Immature natural killer cell (primary cell): ENCODE measurements around the gene HOXA6. TPM values are rescaled to one million over a fixed set of nuclear protein-coding genes. Genes with fewer than 3 reads are reported as not detected.

Experiments used
- DNase-seq, 3 donors: peaks; one replicate each; pipeline ENCODE4 v3.0.0; 2022; ENCODE audit warnings: mixed read lengths in 1 of 3
- H3K27ac Mint-ChIP-seq, 6 donors: one replicate each; pipeline ENCODE4 v1.8.0; 2020; ENCODE audit warnings: mixed read lengths in 6 of 6, mild to moderate bottlenecking in 5 of 6, inconsistent platforms in 4 of 6, moderate library complexity in 3 of 6
- H3K27me3 Mint-ChIP-seq, 3 donors: one replicate each; pipeline ENCODE4 v1.8.0; 2020 to 2021; ENCODE audit warnings: low read depth in 3 of 3, mild to moderate bottlenecking in 3 of 3, mixed read lengths in 3 of 3, moderate library complexity in 3 of 3, inconsistent platforms in 1 of 3
- H3K36me3 Mint-ChIP-seq, 3 donors: one replicate each; pipeline ENCODE4 v1.8.0; 2020; ENCODE audit warnings: mixed read lengths in 3 of 3, inconsistent platforms in 2 of 3, mild to moderate bottlenecking in 2 of 3
- H3K4me1 Mint-ChIP-seq, 2 donors: one replicate each; pipeline ENCODE4 v1.8.0; 2020; ENCODE audit warnings: inconsistent platforms in 2 of 2, mild to moderate bottlenecking in 2 of 2, mixed read lengths in 2 of 2, moderate library complexity in 1 of 2
- H3K4me3 Mint-ChIP-seq, 5 donors: one replicate each; pipeline ENCODE4 v1.8.0; 2020; ENCODE audit warnings: mild to moderate bottlenecking in 5 of 5, mixed read lengths in 5 of 5, inconsistent platforms in 3 of 5, moderate library complexity in 3 of 5
- H3K9me3 Mint-ChIP-seq, 6 donors: one replicate each; pipeline ENCODE4 v1.8.0; 2020; ENCODE audit warnings: mild to moderate bottlenecking in 6 of 6, mixed read lengths in 6 of 6, inconsistent platforms in 4 of 6, moderate library complexity in 3 of 6
- polyA plus RNA-seq, 3 donors: library from polyadenylated mRNA; unstranded; fragments of 300-500 nt; fragmentation: Illumina TruSeq; gene quantifications; one replicate each; pipeline ENCODE4 v1.2.3, GENCODE V29; 2021

HOXA6 gene
- polyA plus RNA-seq, 3 donors from 2014 or later = 0.52 to 3.8 TPM; not detected in 1

DNA sequence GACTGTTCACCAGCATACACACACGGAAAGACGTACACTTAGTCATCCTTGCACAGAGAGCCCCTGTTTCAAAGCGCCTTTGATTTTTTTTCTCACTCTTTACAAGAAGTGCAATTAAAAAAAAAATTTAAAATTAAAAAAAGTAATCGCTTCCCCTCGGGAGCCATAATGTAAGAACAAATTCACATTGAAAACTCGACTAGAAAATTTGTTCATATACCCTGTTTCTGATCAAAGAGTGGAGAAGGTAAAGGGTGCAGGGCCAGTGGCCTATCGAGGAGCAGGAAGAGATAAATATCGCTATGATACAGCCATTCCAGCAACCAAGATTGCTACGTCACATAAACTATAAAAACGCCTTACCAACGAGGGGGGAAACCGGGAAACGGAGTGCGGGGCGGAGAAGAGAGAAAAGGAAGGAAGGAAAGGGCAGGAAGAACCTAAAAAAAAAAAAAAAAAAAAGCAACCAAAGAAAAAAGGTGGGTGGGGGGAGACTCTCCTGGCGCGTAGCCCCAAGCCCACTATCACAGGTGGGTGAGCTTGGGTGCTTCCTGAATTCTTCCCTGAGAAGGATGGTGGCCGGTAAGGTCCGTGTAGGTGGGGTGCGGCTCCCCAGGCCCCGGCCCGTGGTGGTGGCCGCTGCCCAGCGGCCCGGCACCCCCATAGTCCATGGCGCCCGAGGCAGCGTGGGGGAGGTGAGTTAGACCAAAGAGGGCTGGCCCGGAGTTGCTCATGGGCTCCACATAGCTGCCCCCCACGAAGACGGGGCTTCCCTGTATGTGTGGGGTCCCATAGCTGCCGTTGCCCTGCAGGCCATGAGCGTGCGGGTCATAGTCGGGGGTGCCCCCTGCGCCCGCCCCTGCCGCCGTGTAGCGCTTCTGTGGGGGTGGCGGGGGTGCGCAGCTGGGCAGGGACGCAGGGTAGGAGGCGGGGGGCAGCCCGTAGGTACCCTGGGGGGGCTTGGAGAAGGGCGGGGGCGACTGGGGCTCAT, 39.9 kb downstream of the HOXA6 start:
- Mint-ChIP-seq H3K36me3 (peaks cover 0 to 9% (median 8%) of the 10 kb centered on the region in 3 donors), H3K9me3 (no peaks in the 10 kb centered on the region), H3K27ac (no peak overlapping the region), H3K27me3 (peaks cover 5 to 16% (median 9%) of the 10 kb centered on the region in 3 donors), H3K4me1 (peaks cover 4 to 6% of the 10 kb centered on the region in 2 donors), H3K4me3 (no peak overlapping the region)
- no peak for DNase-seq

DNA sequence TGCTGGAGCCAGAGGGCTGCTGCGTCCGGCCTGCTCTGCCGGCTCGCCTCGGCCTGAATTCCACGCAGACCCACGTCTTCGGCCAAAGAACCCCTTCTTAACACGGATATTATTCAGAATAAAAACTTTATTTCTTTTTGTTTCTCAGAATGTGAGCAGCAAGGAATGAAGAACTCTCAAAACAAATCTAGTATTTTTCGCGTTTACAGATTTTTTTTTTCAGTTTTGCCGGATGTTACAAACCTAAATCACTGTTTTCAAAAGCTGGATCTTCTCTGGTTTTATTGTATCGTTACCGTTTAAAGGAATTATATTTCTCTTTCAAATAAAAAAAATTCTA, 40.7 kb downstream of the HOXA6 start:
- Mint-ChIP-seq H3K27me3 (peaks cover 10 to 17% (median 15%) of the 10 kb centered on the region in 3 donors), H3K4me3 (no peak overlapping the region), H3K27ac (no peak overlapping the region), H3K9me3 (no peaks in the 10 kb centered on the region), H3K36me3 (peaks cover 0 to 10% (median 8%) of the 10 kb centered on the region in 3 donors), H3K4me1 (peaks cover 10 to 14% of the 10 kb centered on the region in 2 donors)
- no peak for DNase-seq

DNA sequence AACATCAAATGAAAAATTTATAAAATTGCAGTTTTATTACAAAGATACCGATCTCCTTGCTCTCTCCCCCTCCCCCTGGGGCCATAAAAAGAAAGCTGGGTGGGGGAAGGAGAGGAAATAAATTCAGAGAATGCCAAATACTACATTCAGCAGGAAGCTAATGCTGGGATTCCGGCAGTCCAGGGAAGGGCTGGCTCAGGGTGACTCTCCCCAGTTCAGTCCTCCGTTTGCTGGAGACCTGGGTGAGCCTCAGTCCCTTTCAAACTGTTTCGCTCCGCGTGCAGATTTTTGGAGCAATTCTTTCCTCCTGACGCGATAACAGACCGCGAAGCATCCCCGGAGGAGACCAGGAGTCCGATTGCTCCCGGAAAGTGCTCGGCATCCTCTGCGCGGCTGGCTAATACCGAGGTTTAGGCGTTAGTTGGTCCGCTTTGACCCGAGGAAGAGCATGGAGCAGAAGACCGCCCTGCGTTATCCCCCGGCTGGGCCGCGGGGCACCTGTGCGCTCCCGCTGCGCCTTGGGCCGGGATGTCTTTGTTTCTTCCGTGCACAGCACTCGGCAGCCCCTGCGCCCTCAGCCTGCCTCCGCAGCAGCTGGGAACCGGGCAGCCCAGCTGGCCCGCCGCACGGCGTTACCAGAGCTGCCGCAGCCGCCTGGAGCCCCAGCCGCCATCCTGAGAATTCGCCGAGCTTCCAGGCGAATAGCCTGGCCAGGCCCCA, 41.2 kb downstream of the HOXA6 start:
- Mint-ChIP-seq H3K4me1 (peaks cover 14 to 19% of the 10 kb centered on the region in 2 donors), H3K27me3 (peaks cover 10 to 19% (median 17%) of the 10 kb centered on the region in 3 donors), H3K27ac (no peak overlapping the region), H3K36me3 (peaks cover 4 to 15% (median 13%) of the 10 kb centered on the region in 3 donors), H3K4me3 (no peak overlapping the region), H3K9me3 (no peaks in the 10 kb centered on the region)
- no peak for DNase-seq

DNA sequence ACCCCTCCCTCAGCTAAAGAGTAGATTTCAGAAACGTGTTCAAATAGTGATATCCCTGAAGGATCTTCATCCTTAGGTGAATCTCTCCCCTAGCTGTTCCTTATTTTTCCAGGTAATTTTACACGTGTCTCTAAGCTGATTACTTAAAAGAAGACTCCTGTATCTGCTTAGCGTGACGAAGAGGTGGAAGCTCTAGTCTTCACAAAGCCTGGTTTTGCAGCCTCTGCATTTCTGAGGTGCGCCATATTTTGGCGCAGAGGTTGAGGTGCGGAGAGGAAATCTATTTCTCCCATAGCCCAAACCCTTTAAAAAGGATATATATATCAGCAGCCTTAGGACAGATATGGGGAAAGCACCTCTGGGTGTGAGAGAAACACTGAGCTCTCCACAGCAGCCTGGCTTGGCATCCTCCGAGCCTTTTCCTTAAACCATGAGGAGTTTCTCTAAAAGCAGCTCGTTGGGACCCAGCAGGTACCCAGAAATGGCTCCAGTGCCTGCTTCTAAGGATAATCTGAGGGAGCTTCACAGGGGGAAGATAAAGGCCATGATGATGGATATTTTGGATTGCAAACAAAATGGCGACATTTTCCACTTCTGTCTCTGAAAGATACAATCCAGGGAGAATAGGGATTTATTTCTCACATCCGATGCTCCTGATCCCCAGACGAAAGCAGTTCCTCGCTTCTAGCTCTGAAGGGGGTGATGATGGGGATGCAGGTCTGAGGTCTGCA, 42.1 kb downstream of the HOXA6 start:
- H3K27me3 Mint-ChIP-seq = peaks cover 10 to 19% (median 17%) of the 10 kb centered on the region in 3 donors
- peaks cover 14 to 20% of the 10 kb centered on the region in 2 donors for H3K4me1 Mint-ChIP-seq
- H3K36me3 Mint-ChIP-seq = peaks cover 7 to 23% (median 20%) of the 10 kb centered on the region in 3 donors
- DNase-seq = no peak
- H3K27ac Mint-ChIP-seq = no peak overlapping the region
- H3K4me3 Mint-ChIP-seq = no peak overlapping the region
- H3K9me3 Mint-ChIP-seq = no peaks in the 10 kb centered on the region

DNA sequence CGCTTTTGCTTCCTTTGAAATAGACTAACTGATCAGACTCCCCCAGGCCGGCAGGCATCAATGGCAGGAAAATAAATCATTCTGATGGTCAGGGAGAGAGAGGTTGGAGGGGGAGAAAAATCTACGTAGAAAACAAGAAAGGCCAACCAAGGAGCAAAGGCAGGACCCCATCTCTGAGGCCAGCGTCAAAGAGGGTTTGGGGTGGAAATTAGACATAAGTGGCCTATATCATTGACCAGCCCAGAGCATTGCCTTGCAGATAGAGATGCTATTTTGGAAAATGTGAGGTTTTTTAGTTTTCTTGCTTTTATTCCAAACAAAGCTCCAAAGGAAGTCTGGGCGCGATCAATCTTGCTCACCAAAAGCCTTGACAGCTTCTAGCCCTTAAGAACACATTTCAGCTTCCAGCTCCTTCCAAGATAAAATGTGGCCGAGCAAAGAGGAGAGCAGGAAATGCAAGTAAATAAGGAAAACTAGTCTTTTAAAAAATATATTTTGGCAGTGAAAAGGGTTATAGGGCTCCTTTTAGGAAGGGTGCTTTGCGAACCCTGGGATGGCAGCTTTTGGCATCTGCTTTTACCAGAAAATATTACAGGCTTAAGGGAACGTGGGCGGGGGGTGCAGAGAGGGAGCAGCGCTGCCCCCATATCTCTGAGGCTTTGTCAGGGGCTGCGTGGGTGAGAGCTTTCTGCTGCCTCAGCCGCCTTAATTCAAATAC, 43.1 kb downstream of the HOXA6 start:
- no peak for DNase-seq
- H3K27me3 Mint-ChIP-seq = peaks cover 10 to 21% (median 17%) of the 10 kb centered on the region in 3 donors
- no peak overlapping the region for H3K27ac Mint-ChIP-seq
- no peaks in the 10 kb centered on the region for H3K9me3 Mint-ChIP-seq
- peaks cover 14 to 20% of the 10 kb centered on the region in 2 donors for H3K4me1 Mint-ChIP-seq
- no peak overlapping the region for H3K4me3 Mint-ChIP-seq
- H3K36me3 Mint-ChIP-seq = peaks cover 14 to 32% (median 29%) of the 10 kb centered on the region in 3 donors

DNA sequence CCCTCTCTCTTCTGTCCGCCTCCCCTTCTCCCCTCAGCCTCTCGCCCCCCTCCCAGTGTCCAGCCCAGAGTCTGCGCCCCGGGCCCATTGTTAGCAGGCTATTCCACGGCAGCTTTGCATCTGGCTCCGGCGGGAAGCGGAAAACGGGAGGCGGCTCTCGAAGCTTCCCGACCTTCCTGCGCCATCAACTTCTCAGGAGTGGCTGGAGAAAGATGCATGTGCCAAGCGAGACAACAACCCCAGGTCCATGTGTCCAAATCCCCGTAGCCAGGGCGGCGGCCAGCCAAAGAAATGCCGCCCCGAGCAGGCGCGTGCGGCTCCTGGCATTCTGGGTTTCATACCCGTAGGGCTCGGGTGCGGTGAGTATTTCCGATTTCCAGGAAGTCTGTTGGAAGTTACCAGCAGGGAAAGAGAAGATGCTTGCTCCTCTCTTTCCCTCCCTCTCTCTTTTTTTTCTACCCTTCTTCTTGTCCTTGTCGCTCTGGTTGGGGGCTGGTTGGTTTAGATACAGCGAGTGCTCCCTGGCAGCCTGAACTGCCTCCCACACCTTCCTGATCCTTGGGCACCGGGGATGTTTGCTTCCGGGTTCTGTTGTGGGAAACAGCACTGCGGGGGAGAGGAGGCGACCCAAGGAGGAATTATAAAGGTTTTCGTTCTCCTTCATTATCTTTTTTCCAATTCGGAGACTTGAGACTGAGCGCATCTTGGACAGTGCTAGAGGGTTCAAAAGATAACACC, 43.9 kb downstream of the HOXA6 start:
- no peaks in the 10 kb centered on the region for H3K9me3 Mint-ChIP-seq
- peaks cover 22 to 40% (median 37%) of the 10 kb centered on the region in 3 donors for H3K36me3 Mint-ChIP-seq
- DNase-seq = no peak
- no peak overlapping the region for H3K27ac Mint-ChIP-seq
- H3K27me3 Mint-ChIP-seq = peaks cover 15 to 21% (median 17%) of the 10 kb centered on the region in 3 donors
- peak overlapping the region in 1 of 5 donors; percentile 41 for H3K4me3 Mint-ChIP-seq
- peaks cover 17 to 28% of the 10 kb centered on the region in 2 donors for H3K4me1 Mint-ChIP-seq

DNA sequence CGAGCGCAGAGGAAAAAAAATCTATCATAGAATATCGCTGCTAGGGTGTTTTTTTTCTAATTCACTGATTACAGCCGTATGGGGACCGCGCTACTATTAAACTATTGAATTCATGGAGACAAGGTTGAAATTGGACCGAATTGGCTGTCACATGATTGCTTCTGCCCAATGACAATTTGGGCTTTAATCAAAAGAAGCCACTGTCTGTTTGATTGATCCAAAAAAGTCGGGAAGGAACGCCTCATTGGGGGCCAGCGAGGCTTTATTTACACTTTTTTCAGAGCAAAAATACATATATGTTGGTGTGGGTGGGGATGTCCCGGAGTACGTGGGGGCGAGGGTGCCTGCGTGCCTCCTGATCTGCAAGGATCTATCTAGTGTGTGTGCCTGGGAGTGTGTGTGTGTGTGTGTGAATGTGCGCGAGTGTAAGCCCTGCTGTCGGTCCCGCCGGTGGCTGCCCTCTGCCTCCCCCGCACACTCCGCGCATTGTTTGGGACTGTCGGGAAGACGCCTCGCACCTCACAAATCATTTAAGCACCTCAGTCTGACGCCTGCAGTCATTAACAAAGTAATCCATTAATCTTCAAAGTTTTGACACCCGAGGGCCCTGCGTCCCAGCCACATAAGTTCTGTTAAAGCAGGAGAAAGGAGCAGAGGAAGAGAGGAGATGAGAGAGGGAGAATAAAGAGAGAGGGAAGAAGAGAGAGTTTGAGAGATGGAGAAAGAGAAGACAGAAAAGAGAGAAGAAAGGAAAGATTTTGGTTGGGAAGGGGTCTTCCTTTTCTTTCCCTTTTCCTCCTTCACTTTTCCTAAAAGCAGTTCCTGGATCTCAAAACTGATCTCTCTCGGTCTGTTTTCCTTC, 44.8 kb downstream of the HOXA6 start, which contains the start of gene HOXA2:
TSS of gene HOXA2 (minus strand) at position 103 of the 862 bp plus-strand sequence. CDS start 183 bp downstream, outside the sequence.
- DNase-seq = no peak
- peaks cover 23 to 41% (median 37%) of the 10 kb centered on the region in 3 donors for H3K36me3 Mint-ChIP-seq
- peaks cover 23 to 37% of the 10 kb centered on the region in 2 donors for H3K4me1 Mint-ChIP-seq
- H3K27ac Mint-ChIP-seq = no peak within 1 kb of the TSS
- no peaks in the 10 kb centered on the region for H3K9me3 Mint-ChIP-seq
- peak within 1 kb of the TSS; percentile 40 to 72 (median 65) for H3K4me3 Mint-ChIP-seq
- peaks cover 15 to 21% (median 17%) of the 10 kb centered on the region in 3 donors for H3K27me3 Mint-ChIP-seq

DNA sequence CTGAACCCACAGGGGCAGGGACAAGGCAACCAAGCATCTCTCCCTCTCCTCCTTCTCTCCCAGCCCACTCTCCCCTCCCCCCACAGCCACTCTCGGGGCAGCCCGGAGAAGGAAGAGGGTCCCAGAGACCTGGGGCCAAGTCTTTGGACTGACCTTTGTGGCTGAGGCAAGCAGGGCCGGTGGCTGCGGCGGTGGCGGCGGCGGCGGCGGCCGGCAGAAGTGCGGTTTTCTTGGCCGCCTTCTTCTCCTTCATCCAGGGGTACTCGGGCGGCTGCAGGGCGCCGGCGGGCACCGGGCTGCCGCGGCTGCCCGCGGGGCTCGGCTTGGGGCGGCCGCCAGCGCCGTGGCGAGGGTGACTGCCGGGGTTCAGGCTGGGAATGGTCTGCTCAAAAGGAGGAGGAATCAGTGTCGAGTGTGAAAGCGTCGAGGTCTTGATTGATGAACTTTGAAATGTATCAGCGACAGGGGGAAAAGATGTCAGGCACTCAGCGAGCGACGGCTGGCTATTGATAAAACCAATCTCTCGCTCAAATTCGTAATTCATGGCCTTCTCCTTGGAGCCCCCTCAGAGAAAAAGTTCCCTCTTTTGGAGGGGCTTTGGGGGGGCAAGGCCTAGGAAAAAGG, 45.5 kb downstream of the HOXA6 start:
- Mint-ChIP-seq H3K4me1 (peaks cover 30 to 44% of the 10 kb centered on the region in 2 donors), H3K9me3 (no peaks in the 10 kb centered on the region), H3K4me3 (peak overlapping the region in 4 of 5 donors; percentile 40 to 72 (median 62)), H3K36me3 (peaks cover 23 to 41% (median 34%) of the 10 kb centered on the region in 3 donors), H3K27me3 (peaks cover 18 to 22% (median 21%) of the 10 kb centered on the region in 3 donors), H3K27ac (no peak overlapping the region)
- DNase-seq = peak in 2 of 3 donors; percentile 4 to 8

DNA sequence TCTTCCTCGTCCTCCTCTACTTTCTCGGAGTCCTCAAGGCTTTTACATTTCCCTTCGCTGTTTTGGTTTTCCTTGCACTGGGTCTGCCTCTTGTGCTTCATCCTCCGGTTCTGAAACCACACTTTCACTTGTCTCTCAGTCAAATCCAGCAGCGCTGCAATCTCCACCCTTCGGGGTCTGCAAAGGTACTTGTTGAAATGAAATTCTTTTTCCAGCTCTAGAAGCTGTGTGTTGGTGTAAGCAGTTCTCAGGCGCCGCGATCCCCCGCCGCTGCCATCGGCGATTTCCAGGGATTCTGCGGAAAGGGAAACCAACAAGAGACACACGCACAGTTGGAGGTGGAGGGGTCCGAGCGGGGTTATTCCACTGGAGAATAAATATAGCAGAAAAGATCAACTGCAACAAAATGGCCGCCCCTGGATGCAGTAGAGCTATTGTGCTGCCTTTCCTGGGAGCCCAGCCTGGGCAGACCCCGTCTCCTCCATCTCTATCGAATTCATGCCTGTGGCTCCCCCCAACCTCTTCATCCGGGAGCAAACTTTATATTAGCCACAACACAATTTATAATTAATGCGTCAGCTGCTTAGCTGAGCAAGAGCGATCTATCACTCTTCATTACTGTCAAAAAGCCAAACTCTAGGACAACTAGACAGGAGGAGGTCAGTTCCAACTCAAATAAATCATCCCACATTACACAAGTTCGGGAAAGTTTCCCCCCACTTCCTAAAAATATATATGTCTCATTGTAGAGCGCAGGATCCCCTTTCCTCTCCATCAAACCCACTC, 46.2 kb downstream of the HOXA6 start:
- no peak for DNase-seq
- peaks cover 23 to 41% (median 34%) of the 10 kb centered on the region in 3 donors for H3K36me3 Mint-ChIP-seq
- H3K9me3 Mint-ChIP-seq = no peaks in the 10 kb centered on the region
- peak overlapping the region in 3 of 5 donors; percentile 27 to 40 (median 39) for H3K4me3 Mint-ChIP-seq
- H3K4me1 Mint-ChIP-seq = peaks cover 32 to 47% of the 10 kb centered on the region in 2 donors
- peaks cover 18 to 23% (median 21%) of the 10 kb centered on the region in 3 donors for H3K27me3 Mint-ChIP-seq
- no peak overlapping the region for H3K27ac Mint-ChIP-seq

DNA sequence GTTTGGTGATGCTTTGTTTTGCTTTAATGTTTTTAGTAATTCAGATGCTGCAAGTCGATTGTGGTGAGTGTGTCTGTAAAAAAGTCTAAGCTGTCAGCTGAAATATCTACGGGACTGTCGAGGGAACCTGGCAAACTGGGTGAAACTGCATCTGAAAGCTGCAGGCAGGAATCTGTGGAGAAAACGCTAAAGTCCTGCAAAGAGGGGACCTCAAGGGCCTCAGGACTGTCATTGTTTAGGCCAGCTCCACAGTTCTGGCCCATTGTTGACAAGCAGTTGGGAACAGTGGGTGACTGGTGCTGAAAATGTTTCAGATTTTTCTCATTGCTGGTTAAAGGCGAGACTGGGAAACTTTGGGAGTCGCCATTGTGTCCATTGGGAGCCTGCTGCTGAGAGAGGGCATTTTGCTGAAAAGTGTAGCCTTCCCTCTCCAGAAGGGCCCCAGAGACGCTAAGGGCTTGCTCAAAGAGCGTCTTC, 46.8 kb downstream of the HOXA6 start:
- H3K27ac Mint-ChIP-seq = peak overlapping the region in 1 of 6 donors; percentile 31
- H3K27me3 Mint-ChIP-seq = peaks cover 20 to 27% (median 21%) of the 10 kb centered on the region in 3 donors
- no peaks in the 10 kb centered on the region for H3K9me3 Mint-ChIP-seq
- H3K36me3 Mint-ChIP-seq = peaks cover 23 to 41% (median 34%) of the 10 kb centered on the region in 3 donors
- no peak for DNase-seq
- no peak overlapping the region for H3K4me3 Mint-ChIP-seq
- peaks cover 33 to 48% of the 10 kb centered on the region in 2 donors for H3K4me1 Mint-ChIP-seq
